Cardiac fibroblast (primary cell): ENCODE results near the gene GDPGP1.

Source experiments
- DNase-seq, 2 donors: peaks; one replicate each; pipeline versions ENCODE4 v3.0.0 to v3.0.0-alpha.2; 2010; ENCODE audit warnings: low read depth in 2 of 2
- H3K4me3 ChIP-seq, 2 donors: replicated peaks in 1 of 2; 1 replicate in 1 of 2; 2 replicates in 1 of 2; pipeline ENCODE4 v1.5.1; 2011; ENCODE audit warnings: low read depth in 2 of 2, low read length in 2 of 2, mild to moderate bottlenecking in 2 of 2, moderate library complexity in 1 of 2
- TF ChIP-seq, protein P1 (sequence below): IDR thresholded peaks from one replicate; pipeline ENCODE4 v1.5.1; 2011; ENCODE audit warnings: low read depth, mild to moderate bottlenecking, low read length, inconsistent platforms

GDPGP1 gene

DNA sequence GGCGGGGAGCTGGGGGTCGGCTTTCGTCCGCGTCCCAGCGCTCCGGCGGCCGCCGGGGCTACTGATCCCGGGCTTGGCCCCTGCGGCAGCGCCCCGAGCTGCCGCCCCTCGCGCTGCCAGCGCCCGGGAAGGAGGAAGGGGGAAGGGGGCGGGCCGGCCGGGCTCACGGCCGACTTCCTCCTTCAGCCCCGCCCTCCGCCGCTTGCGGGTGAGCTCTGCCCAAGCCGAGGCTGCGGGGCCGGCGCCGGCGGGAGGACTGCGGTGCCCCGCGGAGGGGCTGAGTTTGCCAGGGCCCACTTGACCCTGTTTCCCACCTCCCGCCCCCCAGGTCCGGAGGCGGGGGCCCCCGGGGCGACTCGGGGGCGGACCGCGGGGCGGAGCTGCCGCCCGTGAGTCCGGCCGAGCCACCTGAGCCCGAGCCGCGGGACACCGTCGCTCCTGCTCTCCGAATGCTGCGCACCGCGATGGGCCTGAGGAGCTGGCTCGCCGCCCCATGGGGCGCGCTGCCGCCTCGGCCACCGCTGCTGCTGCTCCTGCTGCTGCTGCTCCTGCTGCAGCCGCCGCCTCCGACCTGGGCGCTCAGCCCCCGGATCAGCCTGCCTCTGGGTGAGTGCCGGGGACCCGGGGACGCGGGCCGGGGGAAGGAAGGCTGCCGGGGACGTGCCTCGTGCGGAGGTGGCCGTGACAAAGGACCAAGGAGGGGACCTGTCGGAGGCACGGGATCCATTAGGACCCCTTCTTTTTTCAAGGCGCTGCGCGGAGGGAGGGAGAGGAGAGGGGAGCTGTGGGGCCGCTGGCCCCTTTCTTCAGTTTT lies 32.7 kb upstream of the GDPGP1 start, which contains the start of gene SEMA4B:
TSS of gene SEMA4B (plus strand) at position 201 of the 814 bp plus-strand sequence. CDS start at position 450, 249 bp downstream.
- H3K4me3 ChIP-seq, result peak within 1 kb of the TSS; percentile 72 to 74
- peak; percentile 33 to 57 for DNase-seq
- TF ChIP-seq, protein P1, sequence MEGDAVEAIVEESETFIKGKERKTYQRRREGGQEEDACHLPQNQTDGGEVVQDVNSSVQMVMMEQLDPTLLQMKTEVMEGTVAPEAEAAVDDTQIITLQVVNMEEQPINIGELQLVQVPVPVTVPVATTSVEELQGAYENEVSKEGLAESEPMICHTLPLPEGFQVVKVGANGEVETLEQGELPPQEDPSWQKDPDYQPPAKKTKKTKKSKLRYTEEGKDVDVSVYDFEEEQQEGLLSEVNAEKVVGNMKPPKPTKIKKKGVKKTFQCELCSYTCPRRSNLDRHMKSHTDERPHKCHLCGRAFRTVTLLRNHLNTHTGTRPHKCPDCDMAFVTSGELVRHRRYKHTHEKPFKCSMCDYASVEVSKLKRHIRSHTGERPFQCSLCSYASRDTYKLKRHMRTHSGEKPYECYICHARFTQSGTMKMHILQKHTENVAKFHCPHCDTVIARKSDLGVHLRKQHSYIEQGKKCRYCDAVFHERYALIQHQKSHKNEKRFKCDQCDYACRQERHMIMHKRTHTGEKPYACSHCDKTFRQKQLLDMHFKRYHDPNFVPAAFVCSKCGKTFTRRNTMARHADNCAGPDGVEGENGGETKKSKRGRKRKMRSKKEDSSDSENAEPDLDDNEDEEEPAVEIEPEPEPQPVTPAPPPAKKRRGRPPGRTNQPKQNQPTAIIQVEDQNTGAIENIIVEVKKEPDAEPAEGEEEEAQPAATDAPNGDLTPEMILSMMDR, result no peak

DNA sequence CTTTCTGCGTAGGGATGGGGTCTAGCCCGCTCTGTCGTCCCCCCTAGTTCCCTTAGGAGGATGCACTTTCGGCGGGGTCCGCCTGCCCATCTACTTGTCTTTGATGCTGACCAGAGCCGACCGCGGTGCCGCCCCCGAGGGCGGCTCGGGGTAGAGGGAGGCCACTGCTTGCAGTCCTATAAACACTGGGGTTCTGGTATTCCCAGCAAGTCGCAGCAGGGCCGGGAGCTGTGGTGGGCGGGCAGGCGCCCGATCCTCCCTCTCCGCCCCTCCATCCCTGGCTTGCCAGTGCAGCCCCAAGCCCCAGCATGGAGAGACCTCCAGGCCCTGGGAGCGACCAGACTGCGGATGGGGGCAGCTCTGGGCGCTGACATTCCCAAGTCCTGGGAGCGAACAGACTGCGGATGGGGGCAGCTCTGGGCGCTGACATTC lies 32.0 kb upstream of the GDPGP1 start:
- peak overlapping the region; percentile 72 to 74 for H3K4me3 ChIP-seq
- DNase-seq, result peak in 1 of 2 donors; percentile 19
- TF ChIP-seq, protein P1, result no peak

DNA sequence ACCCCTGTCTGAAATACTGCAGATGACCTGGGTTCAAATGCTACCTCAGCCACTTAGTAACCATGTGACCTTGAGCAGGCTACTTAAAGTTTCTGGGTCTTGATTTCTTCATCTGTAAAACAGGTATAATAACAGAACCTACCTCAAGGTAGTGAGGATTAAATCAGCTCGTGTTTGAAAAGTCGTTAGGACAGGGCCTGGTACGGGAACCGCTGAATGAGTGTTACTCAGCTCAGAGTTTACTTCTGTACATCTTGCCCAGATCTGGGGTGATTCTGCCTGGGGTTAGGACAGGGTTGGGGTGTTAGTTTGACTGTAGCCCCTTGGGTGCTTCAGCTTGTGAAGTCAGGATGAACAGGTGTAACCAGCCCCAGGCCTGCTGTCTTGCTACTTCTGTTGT lies 31.1 kb upstream of the GDPGP1 start:
- no peak overlapping the region for H3K4me3 ChIP-seq
- TF ChIP-seq, protein P1, result no peak
- no peak for DNase-seq

DNA sequence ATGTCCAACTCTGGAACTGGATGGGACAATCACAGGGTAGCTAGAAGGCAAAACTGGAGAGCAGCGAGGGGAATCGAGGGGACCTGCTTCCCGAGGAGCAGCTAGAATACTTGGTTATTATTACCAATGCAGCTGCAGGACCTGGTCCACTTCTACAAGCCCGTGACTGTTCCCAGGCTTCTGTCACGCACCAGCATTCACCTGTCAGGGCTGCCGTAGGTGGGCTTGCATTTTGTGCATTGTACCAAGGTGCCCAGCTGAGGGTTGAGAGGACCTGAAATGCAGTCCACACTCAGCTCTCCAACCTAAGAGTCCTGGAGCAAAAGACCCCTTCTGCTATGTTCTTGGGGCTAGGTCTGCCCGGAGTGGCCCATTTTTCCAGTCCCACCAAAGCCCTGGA lies 30.5 kb upstream of the GDPGP1 start:
- DNase-seq, result no peak
- H3K4me3 ChIP-seq, result no peak overlapping the region
- TF ChIP-seq, protein P1, result no peak

DNA sequence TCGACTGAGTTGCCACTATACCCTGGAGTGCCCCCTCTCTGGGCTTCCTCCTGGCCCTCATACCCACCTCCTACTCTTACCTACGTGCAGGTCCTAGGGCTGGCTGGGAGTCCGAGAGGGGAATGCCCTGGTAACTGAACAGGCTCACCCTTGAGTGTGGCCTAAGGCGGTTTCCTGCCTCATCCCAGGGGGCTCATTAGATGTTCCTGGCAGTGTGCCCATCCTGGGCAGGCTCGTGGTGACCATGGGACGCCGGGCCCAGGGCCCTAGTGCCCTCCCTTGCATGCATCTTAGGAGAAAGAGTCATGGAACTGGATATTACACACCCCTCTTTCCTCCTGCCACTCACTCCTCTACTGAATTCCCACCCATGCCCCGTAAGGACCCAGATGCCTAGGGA lies 30.1 kb upstream of the GDPGP1 start:
- TF ChIP-seq, protein P1, result no peak
- no peak overlapping the region for H3K4me3 ChIP-seq

DNA sequence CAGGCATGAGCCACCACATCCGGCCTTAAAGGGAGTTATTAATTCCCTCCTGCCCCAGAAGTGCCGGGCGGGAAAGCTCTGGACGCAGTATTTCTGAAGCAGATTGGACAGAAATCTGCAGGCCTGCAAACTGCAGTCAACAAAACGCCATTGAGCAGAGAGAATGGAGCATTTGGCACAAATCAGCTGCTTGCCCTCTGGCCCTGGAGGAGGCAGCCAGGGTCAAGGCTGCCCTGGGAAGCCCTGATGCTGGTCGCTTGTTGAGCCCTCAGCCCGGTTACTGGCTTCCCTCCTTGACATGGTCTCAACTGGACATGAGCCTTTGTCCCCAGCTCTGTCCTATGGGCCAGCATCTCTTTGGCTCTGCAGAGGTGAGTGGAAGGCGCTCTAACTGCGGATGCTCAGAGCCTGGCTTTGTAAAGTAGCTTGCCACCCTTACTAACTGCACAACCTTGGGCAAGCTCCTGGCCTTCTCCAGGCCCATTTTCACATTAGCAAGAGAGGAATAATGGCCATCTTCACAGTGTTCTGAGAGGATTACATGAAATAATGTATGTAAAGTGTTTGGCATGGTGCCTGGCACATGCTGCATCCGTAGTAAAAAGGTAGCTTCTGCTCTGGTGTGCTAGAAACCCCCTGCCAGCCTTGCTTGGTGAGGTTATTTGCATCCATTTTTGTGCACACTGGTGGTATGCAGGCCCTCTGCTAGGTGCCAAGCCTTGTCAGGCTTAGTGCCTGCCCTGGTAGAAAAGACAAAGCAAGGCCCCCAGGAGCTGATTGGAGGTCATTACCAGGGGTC lies 28.8 kb upstream of the GDPGP1 start:
- no peak overlapping the region for H3K4me3 ChIP-seq
- TF ChIP-seq, protein P1, result no peak
- no peak for DNase-seq

More for the DNA sequence above, 30.1 kb upstream of the GDPGP1 start:
- peak; percentile 30 to 44 for DNase-seq
